Measurements from ENCODE around the gene ZNF740.
"Not testable (repeated sequence)": the region's sequence is repeated elsewhere in the genome, so short reads cannot be mapped to it uniquely, and the experiment has no call there.

Gene ZNF740

GRCh38 chr12:53173085-53173715 lies 7.3 kb upstream of the ZNF740 start:
- no peak for DNase-seq

- no peak for DNase-seq
Measured at GRCh38 chr12:53174881-53175491, 5.5 kb upstream of the ZNF740 start.

- DNase-seq = no peak
Measured at GRCh38 chr12:53176750-53177149, 3.8 kb upstream of the ZNF740 start.

GRCh38 chr12:53177447-53177846 lies 3.1 kb upstream of the ZNF740 start:
- DNase-seq = not testable (repeated sequence)

- DNase-seq = not testable (repeated sequence)
Measured at GRCh38 chr12:53178803-53179202, 1.7 kb upstream of the ZNF740 start.

GRCh38 chr12:53179687-53180219 lies 769 bp upstream of the ZNF740 start:
- DNase-seq = no peak

GRCh38 chr12:53180931-53181645 lies 566 bp downstream of the ZNF740 start:
- peak in 2 of 5 donors; percentile 74 to 87 for DNase-seq

- no peak for DNase-seq
Measured at GRCh38 chr12:53181935-53182334, 1.4 kb downstream of the ZNF740 start.

- DNase-seq = no peak
Measured at GRCh38 chr12:53182903-53183302, 2.4 kb downstream of the ZNF740 start.

GRCh38 chr12:53184828-53185227 lies 4.3 kb downstream of the ZNF740 start:
- no peak for DNase-seq

- no peak for DNase-seq
Measured at GRCh38 chr12:53185582-53186153, 5.1 kb downstream of the ZNF740 start.

GRCh38 chr12:53186745-53187144 lies 6.2 kb downstream of the ZNF740 start:
- no peak for DNase-seq

GRCh38 chr12:53187145-53187899 lies 6.8 kb downstream of the ZNF740 start:
- no peak for DNase-seq

- DNase-seq = peak in 2 of 5 donors; percentile 32 to 50
Measured at GRCh38 chr12:53190108-53190729, 9.7 kb downstream of the ZNF740 start.

GRCh38 chr12:53191096-53191884 lies 10.8 kb downstream of the ZNF740 start:
- no peak for DNase-seq

- no peak for DNase-seq
Measured at GRCh38 chr12:53191885-53192530, 11.5 kb downstream of the ZNF740 start.

- DNase-seq = no peak
Measured at GRCh38 chr12:53192531-53193021, 12.1 kb downstream of the ZNF740 start.

GRCh38 chr12:53193040-53193439 lies 12.5 kb downstream of the ZNF740 start:
- no peak for DNase-seq

GRCh38 chr12:53193985-53194716 lies 13.6 kb downstream of the ZNF740 start:
- no peak for DNase-seq

- DNase-seq = no peak
Measured at GRCh38 chr12:53194973-53195372, 14.5 kb downstream of the ZNF740 start.
